SKM-1 treated with dmso at 0.1 percent for 144 hours (cell line): ENCODE measurements around the gene KIF4A.
"Not testable (repeated sequence)": the region's sequence is repeated elsewhere in the genome, so short reads cannot be mapped to it uniquely, and the experiment has no call there.

ENCODE experiments used
- DNase-seq: peaks from one replicate; lab custom pipeline; 2025; ENCODE audit not compliant: unreplicated experiment; lab: John Stamatoyannopoulos, UW

Gene KIF4A

DNA sequence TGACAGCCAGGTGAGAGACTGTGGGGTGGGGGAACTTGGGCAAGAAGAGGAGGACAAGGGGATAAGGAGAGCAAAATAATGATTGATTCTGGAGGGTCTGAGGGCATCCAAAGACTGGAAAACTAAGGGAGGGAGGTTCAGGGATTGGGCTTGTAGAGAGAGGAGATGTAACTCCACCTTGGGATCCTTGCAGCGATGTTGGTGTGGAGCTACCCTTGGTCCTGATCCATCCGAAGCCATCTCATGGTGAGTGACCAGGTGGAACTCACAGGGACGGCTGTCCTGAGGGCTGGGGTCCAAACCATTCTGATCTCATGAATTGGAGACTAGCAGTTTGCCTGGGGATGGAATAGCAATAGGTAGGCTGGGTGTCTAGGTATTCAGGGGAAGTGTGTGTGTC lies 9.3 kb upstream of the KIF4A start:
- DNase-seq, result no peak

DNA sequence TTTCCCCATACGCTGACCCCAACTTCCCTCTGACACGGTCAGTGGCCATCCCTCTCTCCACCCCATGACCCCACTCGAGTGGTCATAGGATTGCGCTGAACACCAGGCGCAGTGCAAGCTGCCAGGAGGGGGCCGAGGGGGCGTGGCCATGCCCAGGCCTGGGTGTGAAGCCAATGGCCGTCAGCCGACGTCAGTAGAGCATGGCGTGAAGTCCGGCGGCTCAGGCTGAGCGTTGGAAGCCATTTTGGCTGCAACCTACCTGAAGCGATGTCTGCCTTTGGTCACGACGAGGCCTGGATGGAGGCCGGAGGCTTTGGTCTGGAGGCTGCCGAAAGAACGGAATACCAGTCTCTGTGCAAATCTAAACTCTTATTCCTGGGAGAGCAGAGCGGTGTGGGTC lies 8.0 kb upstream of the KIF4A start, which contains the start of gene RAB41:
TSS of gene RAB41 (plus strand) at position 222 of the 400 bp plus-strand sequence. CDS start at position 268, 46 bp downstream.
- no peak for DNase-seq

DNA sequence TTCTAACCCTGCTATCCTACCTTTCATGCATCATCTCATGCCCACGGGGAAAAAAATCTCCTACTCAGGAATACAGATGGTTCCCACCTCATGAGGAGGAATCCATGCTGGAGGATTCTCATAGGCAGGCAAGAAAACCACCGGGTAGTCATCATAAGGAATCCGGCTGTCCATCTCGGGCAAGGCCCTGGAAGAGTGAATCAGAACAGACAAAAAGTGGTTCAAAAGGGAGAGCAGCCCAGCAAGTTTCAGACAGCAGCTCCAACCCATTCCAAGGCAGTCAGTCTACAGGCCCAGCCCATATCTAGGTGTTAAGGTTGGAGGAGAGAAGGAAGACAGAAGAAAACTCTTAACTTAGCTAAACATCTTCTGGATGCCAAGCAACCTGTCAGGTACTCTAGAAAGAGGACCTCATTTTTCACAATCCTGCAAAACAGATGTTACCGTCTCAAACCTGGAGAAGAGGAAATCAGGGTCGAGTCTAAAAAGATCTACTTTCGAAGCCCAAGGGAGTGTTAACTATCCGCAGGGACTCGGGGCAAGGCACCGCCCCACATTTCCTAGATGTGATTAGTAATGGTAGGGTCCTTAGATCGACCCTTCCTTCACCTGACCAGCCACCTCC lies 624 bp upstream of the KIF4A start:
- no peak for DNase-seq

DNA sequence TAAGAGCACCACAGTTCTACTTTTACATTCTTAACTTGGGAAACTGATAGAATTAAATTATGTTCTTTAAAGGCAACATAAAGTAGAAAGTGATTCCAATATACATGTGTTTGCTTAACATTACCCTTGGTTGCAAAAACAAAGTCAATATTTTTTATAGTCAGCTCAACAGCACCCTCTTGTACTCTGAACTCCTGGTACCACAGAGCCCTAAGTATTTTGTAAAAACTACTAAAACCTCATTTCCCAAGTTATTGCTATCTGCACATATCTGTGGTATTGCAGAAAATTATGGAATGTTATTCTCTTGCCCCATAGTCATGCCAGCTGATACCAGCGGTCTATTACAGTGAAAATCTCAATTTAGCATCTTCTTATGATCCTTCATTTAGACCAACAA lies 2.9 kb downstream of the KIF4A start:
- DNase-seq, result no peak

DNA sequence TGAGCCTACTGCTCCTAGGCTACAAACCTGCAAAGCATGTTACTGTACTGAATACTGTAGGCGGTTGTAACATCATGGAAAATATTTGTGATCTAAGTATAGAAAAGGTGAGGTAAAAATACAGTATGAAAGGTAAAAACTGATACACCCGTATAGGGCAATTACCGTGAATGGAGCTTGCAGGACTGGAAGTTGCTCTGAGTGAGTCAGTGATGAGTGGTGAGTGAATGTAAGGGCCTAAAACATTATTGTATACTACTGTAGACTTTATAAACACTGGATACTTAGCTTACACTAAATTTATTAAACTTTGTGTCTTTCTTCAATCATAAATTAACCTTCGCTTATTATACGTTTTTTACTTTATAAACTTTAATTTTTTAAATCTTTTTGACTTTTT lies 3.7 kb downstream of the KIF4A start:
- DNase-seq, result no peak

DNA sequence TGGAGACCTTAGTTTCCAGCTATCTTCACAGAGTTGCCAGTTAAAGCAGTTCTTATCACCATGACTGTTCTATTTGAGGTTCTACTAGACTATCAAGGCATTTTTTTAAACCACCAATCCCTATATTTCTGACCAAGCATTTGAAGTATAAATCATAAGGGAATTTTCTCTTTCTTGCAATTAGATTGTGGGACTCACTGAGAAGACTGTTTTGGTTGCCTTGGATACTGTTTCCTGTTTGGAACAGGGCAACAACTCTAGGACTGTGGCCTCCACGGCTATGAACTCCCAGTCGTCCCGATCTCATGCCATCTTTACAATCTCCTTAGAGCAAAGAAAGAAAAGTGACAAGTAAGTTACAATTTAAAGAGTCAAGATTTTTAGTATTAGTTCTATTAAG lies 11.8 kb downstream of the KIF4A start:
- no peak for DNase-seq

DNA sequence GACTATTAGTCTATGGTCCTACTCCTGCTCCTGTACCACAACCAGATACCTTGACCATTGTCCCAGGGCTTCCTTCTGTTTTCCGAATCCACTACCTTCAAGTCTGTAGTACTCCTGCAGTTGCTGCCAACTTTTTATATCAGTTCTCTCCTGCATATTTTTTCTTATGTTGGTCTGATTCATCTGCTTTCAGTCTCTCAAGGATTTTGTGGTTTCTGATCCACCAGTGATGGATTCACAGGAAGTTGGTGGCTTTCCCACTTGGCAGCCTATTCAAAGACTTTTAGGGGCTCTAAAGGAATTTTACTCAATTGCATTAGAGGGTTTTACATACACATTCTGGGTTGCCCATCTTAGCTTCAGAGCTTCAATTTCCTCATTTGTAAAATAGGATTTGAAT lies 23.6 kb downstream of the KIF4A start:
- no peak for DNase-seq

DNA sequence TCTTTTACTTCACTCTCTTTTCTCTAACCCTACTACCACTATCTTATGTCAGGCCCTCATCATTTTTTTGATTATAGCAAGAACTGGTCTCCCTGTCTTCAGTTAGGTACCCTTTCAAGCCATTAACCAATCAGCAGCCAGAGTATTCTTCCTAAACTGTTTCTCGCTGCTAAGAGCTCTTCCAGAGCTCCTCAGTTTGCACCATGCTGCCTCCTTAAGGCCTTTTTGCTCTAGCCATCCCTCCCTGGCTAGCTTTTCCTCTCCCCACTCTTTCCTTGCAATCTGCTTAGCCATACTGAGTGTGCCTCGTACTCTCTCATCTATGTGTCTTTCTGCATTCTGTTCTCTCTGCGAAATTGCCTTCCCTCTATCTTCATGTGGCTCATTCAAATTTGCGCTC lies 32.9 kb downstream of the KIF4A start:
- DNase-seq, result no peak

DNA sequence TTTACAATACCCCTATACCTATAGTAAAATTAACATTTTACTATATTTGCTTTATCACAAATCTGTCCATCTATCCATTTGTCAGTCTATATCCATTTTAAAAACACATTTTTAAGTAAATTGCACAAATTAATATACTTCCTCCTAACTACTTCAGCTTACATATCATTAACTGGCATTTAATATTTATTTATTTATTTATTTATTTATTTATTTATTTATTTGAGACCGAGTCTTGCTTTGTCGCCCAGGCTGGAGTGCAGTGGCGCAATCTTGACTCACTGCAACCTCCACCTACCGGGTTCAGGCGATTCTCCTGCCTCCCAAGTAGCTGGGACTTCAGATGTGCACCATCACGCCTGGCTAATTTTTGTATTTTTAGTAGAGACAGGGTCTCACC lies 33.7 kb downstream of the KIF4A start:
- not testable (repeated sequence) for DNase-seq

DNA sequence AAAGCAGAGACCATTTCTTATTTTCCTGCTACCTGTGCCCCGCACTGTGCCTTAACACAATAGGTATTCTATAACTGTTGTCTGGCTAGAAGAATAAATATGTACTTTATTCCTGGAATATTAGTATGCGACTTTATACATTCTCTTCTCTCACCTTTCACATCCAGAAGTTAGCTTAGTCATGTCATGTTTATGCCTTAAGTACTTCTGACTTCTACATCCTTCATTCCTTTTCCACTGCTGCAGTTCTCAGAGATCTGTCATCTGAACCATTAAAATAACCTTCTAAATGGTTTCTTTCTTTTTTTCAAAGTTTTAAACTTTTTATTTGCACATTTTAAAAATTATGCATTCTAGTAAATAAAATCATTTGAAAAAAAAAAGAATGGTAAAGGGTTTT lies 34.4 kb downstream of the KIF4A start:
- DNase-seq, result no peak

DNA sequence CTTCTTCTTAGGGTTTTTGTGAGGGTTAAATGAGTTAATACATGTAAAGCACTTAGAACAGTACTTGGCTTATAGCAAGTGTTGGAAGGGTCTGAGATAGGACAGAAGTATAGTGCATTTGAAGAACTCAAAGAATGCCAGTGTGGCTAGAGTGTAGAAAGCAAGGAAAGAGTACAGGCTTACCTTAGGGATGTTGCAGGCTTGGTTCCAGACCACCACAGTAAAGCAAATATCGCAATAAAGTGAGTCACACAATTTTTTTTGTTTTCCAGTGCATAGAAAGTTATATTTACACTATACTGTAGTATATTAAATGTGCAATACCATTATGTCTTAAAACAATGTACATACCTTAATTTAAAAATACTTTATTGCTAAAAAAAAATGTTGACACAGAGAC lies 41.3 kb downstream of the KIF4A start:
- DNase-seq, result no peak

DNA sequence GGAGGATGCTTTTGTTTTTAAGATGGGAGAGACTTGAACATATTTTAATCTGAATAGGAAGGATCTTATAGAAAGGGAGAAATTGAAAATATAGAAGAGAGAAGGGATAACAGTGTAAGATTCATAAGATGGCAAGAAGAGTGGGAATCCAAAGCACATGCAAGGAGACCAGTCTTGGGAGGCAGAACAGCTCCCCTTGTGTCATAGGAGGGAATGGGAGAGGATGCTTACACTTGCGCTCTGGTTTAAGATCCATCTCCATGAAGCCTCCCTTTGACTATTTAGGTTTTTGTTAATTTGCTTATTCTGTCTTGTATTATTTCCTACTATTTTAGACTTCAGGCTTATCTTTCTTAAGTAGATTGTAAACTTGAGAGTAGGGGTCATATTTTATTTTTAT lies 42.7 kb downstream of the KIF4A start:
- DNase-seq, result no peak

DNA sequence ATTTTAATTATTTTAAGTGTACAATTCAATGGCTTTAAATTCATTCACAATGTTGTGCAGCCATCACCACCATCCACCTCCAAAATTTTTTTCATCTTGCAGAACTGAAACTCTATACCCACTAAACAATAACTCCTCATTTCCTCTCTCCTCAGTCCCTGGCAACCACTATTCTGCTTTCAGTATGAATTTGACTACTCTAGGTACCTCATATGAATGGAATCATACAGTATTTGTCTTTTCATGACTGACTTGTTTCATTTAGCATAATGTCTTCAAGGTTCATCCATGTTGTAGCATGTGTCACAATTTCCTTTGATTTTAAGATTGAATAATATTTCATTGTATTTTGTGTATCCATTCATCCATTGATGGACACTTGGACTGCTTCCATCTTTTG lies 46.9 kb downstream of the KIF4A start:
- no peak for DNase-seq

DNA sequence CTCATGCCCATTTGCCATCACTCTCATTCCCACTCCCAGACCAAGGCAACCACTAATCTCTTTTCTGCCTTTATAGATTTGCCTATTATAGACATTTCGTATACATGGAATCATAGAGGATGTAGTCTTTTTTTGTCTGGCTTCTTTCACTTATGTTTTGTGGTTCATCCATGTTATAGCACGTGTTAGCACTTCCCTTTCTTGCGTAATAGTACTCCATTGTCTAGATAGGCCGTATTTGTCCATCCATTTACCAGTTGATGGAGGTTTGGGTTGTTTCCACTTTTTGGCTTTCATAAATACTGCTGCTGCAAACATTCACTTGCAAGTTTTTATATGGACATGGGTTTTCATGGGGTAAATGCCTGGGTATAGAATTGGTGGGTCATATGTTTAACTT lies 48.4 kb downstream of the KIF4A start:
- DNase-seq, result no peak

DNA sequence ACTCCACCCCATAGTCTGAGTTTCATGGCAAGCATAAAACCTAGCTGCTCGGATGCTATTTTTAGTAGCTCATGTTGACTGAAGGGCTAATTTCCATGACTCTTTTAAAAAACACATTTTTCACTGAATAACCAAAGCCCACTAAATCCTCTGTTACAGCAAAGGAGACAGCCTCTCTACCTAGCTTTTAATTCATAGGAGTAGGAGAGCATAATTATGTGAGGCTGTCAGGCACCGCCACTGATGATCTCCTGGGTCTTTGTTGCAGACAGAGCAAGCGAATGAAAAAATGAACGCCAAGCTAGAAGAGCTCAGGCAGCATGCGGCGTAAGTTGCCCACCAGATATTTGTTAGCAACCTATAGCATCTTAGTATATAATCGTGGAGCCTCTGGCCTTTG lies 53.5 kb downstream of the KIF4A start:
- DNase-seq, result no peak

DNA sequence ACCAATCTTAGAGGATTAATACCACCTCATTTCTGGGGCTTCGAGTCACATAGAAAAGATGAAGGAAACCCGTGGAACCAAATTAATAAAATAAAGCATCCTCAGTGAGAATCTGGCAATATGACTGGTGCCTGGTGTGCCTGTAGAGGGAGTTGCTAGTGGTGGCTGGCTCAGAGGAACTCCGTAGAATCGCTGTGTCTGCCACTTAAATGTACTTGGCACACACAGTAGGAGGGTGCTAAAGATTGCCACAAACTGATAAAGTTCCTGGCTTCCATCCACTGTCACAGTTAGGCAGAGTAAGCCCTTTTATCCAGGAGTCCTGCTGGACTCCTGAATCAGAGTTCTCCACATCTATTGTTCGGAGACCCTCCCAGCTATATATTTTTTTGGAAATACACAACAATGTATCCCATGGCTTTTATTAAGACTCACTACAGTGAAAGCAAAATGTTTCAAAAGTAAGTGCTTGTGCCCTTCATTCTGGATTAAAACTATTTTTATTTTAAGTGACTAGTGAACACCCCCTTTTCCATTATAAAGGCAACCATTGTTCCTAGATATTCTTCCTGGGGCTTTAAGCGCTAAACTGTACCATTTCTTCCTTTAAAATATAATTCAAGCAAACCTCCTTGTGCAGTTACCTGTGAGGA lies 56.6 kb downstream of the KIF4A start:
- no peak for DNase-seq

DNA sequence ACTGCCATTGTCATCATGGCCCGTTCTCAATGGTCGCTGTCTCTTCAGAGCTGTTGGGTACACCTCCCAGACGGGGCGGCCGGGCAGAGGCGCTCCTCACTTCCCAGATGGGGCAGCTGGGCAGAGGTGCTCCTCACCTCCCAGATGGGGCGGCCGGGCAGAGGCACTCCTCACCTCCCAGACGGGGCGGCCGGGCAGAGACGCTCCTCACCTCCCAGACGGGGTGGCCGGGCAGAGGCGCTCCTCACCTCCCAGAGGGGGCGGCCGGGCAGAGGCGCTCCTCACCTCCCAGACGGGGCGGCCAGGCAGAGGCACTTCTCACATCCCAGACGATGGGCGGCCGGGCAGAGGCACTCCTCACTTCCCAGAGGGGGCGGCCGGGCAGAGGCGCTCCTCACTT lies 58.9 kb downstream of the KIF4A start:
- DNase-seq, result not testable (repeated sequence)

DNA sequence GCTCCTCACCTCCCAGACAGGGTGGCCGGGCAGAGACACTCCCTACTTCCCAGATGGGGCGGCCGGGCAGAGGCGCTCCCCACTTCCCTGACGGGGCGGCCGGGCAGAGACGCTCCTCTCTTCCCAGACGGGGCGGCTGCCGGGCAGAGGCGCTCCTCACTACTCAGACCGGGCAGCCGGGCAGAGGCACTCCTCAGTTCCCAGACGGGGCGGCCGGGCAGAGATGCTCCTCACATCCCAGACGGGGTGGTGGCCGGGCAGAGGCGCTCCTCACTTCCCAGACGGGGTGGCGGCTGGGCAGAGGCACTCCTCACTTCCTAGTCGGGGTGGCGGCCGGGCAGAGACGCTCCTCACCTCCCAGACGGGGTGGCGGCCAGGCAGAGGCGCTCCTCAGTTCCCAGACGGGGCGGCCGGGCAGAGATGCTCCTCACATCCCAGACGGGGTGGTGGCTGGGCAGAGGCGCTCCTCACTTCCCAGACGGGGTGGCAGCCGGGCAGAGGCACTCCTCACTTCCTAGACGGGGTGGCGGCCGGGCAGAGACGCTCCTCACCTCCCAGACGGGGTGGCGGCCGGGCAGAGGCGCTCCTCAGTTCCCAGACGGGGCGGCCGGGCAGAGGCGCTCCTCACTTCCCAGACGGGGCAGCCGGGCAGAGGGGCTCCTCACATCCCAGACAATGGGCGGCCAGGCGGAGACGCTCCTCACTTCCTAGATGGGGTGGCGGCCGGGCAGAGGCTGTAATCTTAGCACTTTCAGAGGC lies 59.6 kb downstream of the KIF4A start:
- DNase-seq, result not testable (repeated sequence)

DNA sequence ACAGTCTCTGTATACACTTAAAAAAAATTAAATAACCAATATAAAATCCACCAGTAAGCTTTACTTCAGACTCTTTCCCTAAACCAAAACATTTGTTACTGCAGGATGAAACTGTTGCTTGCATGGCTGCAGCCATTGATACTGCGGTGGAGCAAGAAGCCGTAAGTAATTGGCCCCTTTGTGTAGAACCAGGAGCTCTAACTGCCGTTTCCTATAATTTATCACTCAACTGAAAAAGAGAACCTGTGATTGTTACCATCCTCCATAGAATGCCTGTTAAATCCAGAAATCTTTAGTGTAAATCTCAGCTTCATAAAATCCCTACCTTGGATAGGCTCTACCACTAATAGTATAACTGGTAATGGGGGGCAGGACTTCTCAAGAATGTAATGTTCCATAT lies 62.6 kb downstream of the KIF4A start:
- no peak for DNase-seq

DNA sequence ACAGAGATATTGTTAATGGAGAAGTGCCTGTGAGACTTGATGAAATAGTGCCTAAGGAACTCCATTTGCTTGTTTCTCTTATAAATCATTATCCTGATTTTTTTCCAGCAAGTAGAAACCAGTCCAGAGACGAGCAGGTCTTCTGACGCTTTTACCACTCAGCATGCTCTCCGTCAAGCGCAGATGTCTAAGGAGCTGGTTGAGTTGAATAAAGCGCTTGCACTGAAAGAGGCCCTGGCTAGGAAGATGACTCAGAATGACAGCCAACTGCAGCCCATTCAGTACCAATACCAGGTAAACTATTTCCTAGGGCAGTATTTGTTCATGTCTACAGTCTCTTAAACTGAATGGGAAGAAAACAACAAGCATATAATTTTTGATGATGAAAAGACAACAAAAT lies 63.6 kb downstream of the KIF4A start:
- DNase-seq, result no peak

DNA sequence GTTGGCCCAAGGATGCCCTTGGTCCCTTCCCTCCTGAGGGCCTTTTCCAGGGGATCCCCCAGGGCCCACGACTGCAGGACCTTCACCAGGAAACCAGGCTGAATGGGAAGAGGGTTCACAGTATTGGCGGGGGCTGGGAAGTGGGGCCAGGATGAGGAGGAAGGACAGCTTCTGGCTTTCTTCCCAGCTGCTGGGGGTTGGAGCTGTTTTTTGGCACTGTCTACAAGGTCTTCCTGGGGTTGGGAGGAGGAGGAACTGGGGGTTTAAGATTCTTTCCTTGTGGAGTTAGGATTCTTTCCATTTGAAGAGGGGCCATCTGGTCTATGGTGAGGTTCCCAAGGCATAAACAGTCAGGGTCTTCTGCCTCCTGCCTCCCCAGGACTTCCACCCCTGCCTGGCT lies 64.8 kb downstream of the KIF4A start:
- no peak for DNase-seq

DNA sequence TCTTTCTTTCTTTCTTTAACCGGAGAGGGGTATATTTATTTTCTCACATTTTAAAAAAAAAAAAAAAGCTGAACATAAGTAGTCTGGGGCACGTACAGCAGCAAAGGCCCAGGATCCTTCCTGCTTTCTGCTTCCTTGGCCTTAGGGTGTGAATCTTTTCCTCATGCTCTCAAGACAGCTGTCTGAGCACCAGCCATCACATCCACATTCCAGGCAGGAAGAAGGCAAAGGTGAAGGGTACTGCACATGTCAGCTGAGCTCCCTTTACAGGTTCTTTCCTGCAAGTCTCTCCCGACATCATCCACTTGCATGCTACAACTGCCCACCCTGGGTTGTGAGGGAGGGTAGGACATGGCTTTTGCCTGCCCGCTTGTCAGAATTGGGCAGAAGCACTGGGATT lies 69.6 kb downstream of the KIF4A start:
- no peak for DNase-seq
